HL-60 (cell line): ENCODE results near the gene MXD3.

Experiments used
- GABPA ChIP-seq: IDR thresholded peaks from 2 replicates; pipeline ENCODE4 v1.6.1; 2012; ENCODE audit warnings: low read depth
- POLR2AphosphoS5 ChIP-seq: IDR thresholded peaks from 2 replicates; pipeline ENCODE4 v1.6.1; 2012; ENCODE audit warnings: low read depth
- SPI1 ChIP-seq: IDR thresholded peaks from 2 replicates; pipeline ENCODE4 v1.6.1; 2012; ENCODE audit warnings: low read depth, mild to moderate bottlenecking, borderline replicate concordance
- TF ChIP-seq, protein P1 (sequence below): IDR thresholded peaks from one replicate; pipeline ENCODE4 v1.5.1; 2011; ENCODE audit warnings: low read length, control low read depth, inconsistent platforms; ENCODE audit not compliant: insufficient read depth
- TF ChIP-seq, protein P2 (sequence below): IDR thresholded peaks from 2 replicates; pipeline ENCODE4 v1.6.1; 2012; ENCODE audit warnings: low read depth; ENCODE audit not compliant: insufficient replicate concordance

DNA sequence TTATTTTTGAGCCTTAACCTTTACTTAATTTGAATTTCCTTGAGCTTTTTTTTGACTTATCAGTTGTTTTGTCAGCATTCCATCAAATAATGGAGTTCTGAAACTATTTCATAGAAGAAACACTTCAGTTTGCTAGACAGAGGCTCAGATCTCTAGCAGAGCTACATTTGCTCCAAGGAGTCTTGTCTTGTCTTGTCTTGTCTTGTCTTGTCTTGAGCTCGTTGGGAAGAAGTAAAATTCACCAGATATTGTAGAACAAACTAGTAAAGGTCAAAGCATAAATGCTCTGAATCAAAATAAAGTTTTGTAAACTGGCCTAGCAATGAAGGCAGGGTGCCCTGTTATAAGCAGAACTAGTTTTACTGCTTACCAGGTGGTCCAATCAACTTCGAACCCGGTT lies 41.7 kb downstream of the MXD3 start:
- TF ChIP-seq, protein P1, sequence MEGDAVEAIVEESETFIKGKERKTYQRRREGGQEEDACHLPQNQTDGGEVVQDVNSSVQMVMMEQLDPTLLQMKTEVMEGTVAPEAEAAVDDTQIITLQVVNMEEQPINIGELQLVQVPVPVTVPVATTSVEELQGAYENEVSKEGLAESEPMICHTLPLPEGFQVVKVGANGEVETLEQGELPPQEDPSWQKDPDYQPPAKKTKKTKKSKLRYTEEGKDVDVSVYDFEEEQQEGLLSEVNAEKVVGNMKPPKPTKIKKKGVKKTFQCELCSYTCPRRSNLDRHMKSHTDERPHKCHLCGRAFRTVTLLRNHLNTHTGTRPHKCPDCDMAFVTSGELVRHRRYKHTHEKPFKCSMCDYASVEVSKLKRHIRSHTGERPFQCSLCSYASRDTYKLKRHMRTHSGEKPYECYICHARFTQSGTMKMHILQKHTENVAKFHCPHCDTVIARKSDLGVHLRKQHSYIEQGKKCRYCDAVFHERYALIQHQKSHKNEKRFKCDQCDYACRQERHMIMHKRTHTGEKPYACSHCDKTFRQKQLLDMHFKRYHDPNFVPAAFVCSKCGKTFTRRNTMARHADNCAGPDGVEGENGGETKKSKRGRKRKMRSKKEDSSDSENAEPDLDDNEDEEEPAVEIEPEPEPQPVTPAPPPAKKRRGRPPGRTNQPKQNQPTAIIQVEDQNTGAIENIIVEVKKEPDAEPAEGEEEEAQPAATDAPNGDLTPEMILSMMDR: no peak
- TF ChIP-seq, protein P2, sequence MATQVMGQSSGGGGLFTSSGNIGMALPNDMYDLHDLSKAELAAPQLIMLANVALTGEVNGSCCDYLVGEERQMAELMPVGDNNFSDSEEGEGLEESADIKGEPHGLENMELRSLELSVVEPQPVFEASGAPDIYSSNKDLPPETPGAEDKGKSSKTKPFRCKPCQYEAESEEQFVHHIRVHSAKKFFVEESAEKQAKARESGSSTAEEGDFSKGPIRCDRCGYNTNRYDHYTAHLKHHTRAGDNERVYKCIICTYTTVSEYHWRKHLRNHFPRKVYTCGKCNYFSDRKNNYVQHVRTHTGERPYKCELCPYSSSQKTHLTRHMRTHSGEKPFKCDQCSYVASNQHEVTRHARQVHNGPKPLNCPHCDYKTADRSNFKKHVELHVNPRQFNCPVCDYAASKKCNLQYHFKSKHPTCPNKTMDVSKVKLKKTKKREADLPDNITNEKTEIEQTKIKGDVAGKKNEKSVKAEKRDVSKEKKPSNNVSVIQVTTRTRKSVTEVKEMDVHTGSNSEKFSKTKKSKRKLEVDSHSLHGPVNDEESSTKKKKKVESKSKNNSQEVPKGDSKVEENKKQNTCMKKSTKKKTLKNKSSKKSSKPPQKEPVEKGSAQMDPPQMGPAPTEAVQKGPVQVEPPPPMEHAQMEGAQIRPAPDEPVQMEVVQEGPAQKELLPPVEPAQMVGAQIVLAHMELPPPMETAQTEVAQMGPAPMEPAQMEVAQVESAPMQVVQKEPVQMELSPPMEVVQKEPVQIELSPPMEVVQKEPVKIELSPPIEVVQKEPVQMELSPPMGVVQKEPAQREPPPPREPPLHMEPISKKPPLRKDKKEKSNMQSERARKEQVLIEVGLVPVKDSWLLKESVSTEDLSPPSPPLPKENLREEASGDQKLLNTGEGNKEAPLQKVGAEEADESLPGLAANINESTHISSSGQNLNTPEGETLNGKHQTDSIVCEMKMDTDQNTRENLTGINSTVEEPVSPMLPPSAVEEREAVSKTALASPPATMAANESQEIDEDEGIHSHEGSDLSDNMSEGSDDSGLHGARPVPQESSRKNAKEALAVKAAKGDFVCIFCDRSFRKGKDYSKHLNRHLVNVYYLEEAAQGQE: no peak
- TF ChIP-seq POLR2AphosphoS5 (no peak), GABPA (no peak), SPI1 (no peak)
